NCI-H69 (cell line): ENCODE data around the gene GAGE12G.
"Not testable (repeated sequence)": the region's sequence is repeated elsewhere in the genome, so short reads cannot be mapped to it uniquely, and the experiment has no call there.

ENCODE experiments used
- DNase-seq: peaks from one replicate; lab custom pipeline; 2025; lab: John Stamatoyannopoulos, UW

Gene GAGE12G, protein sequence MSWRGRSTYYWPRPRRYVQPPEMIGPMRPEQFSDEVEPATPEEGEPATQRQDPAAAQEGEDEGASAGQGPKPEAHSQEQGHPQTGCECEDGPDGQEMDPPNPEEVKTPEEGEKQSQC

DNA sequence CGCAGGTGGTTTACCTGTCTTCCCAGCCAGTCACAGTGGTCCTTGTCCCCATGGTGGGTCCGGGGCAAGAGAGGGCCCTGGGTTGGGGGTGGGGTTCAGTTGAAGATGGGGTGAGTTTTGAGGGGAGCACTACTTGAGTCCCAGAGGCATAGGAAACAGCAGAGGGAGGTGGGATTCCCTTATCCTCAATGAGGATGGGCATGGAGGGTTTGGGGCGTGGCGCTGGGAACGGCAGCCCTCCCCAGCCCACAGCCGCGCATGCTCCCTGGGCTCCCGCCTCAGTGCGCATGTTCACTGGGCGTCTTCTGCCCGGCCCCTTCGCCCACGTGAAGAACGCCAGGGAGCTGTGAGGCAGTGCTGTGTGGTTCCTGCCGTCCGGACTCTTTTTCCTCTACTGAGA lies at the start of gene GAGE12G:
Gene GAGE12G, plus strand, starts transcription at position 301 of the 400 bp plus-strand sequence. CDS start 1,155 bp downstream, outside the sequence.
- not testable (repeated sequence) for DNase-seq

GRCh38 chrX:49531877-49532276 lies 38.3 kb upstream of the GAGE12G start, which contains the start of gene GAGE12C:
GAGE12C (plus strand) TSS chrX:49532177; CDS start chrX:49533332, 1,155 bp downstream.
- not testable (repeated sequence) for DNase-seq

- not testable (repeated sequence) for DNase-seq
Observed at GRCh38 chrX:49541433-49541832, 28.8 kb upstream of the GAGE12G start, which contains the start of gene GAGE12D. GAGE12D (plus strand) TSS chrX:49541733; CDS start chrX:49542888, 1,155 bp downstream.

GRCh38 chrX:49550989-49551388 lies 19.2 kb upstream of the GAGE12G start, which contains the start of gene GAGE12E:
GAGE12E (plus strand) TSS chrX:49551289; CDS start chrX:49552444, 1,155 bp downstream.
- DNase-seq: not testable (repeated sequence)

GRCh38 chrX:49560542-49560941 lies 9.7 kb upstream of the GAGE12G start, which contains the start of gene GAGE12F:
GAGE12F (plus strand) TSS chrX:49560842; CDS start chrX:49561997, 1,155 bp downstream.
- not testable (repeated sequence) for DNase-seq

GRCh38 chrX:49568728-49569127 lies 1.5 kb upstream of the GAGE12G start:
- not testable (repeated sequence) for DNase-seq

GRCh38 chrX:49569152-49569551 lies 1.0 kb upstream of the GAGE12G start:
- DNase-seq: not testable (repeated sequence)

- not testable (repeated sequence) for DNase-seq
Observed at GRCh38 chrX:49579649-49580048, 9.4 kb downstream of the GAGE12G start, which contains the start of gene GAGE12H. GAGE12H (plus strand) TSS chrX:49579949; CDS start chrX:49581104, 1,155 bp downstream.

GRCh38 chrX:49589196-49589595 lies 19.0 kb downstream of the GAGE12G start, which contains the start of gene GAGE2A:
GAGE2A (plus strand) TSS chrX:49589496; CDS start chrX:49590651, 1,155 bp downstream.
- not testable (repeated sequence) for DNase-seq

GRCh38 chrX:49589769-49590478 lies 19.7 kb downstream of the GAGE12G start:
- not testable (repeated sequence) for DNase-seq

- DNase-seq: not testable (repeated sequence)
Observed at GRCh38 chrX:49590488-49590887, 20.3 kb downstream of the GAGE12G start.

DNA sequence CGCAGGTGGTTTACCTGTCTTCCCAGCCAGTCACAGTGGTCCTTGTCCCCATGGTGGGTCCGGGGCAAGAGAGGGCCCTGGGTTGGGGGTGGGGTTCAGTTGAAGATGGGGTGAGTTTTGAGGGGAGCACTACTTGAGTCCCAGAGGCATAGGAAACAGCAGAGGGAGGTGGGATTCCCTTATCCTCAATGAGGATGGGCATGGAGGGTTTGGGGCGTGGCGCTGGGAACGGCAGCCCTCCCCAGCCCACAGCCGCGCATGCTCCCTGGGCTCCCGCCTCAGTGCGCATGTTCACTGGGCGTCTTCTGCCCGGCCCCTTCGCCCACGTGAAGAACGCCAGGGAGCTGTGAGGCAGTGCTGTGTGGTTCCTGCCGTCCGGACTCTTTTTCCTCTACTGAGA lies 28.5 kb downstream of the GAGE12G start, which contains the start of gene GAGE1:
Gene GAGE1, plus strand, starts transcription at position 301 of the 400 bp plus-strand sequence. CDS start 1,155 bp downstream, outside the sequence.
- not testable (repeated sequence) for DNase-seq

- no peak for DNase-seq
Observed at GRCh38 chrX:49610718-49611310, 40.6 kb downstream of the GAGE12G start.

- no peak for DNase-seq
Observed at GRCh38 chrX:49618574-49618973, 48.4 kb downstream of the GAGE12G start.
